Left colon (tissue), 2 donors: ENCODE measurements around the gene OR4K14. TPM values are rescaled to one million over a fixed set of nuclear protein-coding genes. Genes with fewer than 3 reads are reported as not detected.
"Not testable (repeated sequence)": the region's sequence is repeated elsewhere in the genome, so short reads cannot be mapped to it uniquely, and the experiment has no call there.

Experiments used
- ATAC-seq: fragments of 200-7000 bp; cut with Tn5 transposase; one replicate; pipeline ENCODE4 v1.9.1; 2020; ENCODE audit warnings: mild to moderate bottlenecking, moderate library complexity
- DNase-seq, 2 donors: peaks; one replicate each; pipeline ENCODE4 v3.0.0-alpha.2; 2020
- intact Hi-C, 2 donors: fragments of 100-400 bp; cut with DNase I in 1 of 2; cut with micrococcal nuclease in 1 of 2; formaldehyde crosslinking; loops; one replicate each; pipeline versions ENCODE4 v1.11.2 to v1.14.0; 2022; cut with DNase I, micrococcal nuclease
- long read RNA-seq: library from polyadenylated mRNA; unstranded; transcript quantifications from one replicate; pipeline ENCODE4 v2.0.0, GENCODE V29; 2021
- total RNA-seq, 2 donors: library from RNA; stranded (reverse); fragmentation: NEBNext Ultra II Directional; extraction: Animal tissue kit (Norgen Biotek cat#: 25700); gene quantifications; one replicate each; pipeline ENCODE4 v1.2.1, GENCODE V29; 2021
- donor health status: DM: no; HTN: no; CAD: no.
- donor health status: DM: yes; HTN: yes; CAD: no.

OR4K14 gene, protein sequence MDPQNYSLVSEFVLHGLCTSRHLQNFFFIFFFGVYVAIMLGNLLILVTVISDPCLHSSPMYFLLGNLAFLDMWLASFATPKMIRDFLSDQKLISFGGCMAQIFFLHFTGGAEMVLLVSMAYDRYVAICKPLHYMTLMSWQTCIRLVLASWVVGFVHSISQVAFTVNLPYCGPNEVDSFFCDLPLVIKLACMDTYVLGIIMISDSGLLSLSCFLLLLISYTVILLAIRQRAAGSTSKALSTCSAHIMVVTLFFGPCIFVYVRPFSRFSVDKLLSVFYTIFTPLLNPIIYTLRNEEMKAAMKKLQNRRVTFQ
- not detected for total RNA-seq
- long read RNA-seq, result 0 reads

DNA sequence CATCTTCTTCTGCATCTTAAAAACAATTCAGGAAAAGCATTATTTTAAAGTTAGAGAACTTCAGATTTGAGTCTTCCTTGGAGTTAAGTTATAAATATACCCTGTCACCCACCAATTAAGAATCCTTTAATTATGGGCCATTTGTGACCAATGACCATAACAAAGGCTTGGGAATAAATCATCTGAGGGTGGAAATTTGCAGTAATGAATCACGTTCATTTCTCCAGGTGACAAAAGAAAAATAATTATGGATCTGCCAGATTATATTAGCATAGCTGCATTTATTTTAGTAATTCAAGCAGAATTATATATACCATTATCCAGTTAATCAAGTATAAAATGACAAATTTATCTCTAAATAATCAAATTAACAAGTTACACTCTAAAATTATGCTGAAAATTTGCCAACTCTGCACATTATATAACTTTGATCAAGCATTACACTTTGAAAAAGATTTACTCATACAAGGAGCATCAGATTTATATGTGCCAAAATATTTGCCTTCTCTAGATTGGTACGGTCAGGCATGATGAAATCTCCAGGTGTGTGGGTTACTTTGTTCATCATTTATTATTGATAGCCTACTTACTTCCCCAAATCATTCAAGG is at the start of gene OR4K14:
OR4K14 (minus strand) TSS at position 51 of the 609 bp plus-strand sequence. CDS start 4,114 bp downstream, outside the sequence.
- ATAC-seq, result no peak
- intact Hi-C loops, result no loop called here
- no peak for DNase-seq

DNA sequence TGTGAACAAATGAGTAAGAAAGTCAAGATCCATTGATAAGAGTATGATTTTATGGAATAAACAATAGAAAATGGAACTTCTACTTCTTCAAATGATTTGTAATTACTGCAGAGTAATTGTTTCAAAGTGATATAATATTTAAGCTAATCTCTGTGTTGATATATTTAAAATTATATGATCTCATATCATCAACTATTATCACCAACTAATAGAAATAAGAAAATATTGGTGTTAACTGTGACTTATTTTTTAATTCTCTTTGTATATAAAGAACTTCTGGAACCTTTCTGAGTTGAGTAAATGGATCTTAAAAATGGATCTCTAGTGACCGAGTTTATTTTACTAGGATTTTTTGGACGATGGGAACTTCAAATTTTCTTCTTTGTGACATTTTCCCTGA is 40.6 kb upstream of the OR4K14 start, which contains the start of gene OR4L1:
OR4L1 (plus strand) TSS at position 301 of the 400 bp plus-strand sequence; CDS start at position 301, 0 bp downstream.
- DNase-seq, result no peak
- ATAC-seq, result no peak
- intact Hi-C loops, result no loop called here

DNA sequence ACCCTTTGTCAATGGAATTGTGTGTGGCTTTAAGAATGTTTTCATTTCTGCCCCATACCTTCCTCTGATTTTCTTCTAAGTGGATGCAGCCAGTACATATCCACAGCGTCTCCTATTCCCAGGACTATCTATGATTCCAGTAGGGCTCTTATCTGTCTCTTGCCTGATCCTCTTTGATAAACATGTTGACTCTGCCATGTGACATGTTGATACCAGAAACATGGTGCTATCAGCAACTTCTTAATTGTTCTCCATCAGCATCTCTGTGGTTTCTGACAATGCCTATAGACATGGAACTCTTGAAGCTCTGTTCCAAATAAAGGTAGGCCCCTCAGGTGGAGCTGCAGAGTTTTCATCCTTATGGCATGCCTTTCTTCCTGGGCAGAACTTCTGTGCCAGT is 29.1 kb upstream of the OR4K14 start:
- ATAC-seq (no peak), DNase-seq (no peak)
- intact Hi-C loops, result no loop called here

DNA sequence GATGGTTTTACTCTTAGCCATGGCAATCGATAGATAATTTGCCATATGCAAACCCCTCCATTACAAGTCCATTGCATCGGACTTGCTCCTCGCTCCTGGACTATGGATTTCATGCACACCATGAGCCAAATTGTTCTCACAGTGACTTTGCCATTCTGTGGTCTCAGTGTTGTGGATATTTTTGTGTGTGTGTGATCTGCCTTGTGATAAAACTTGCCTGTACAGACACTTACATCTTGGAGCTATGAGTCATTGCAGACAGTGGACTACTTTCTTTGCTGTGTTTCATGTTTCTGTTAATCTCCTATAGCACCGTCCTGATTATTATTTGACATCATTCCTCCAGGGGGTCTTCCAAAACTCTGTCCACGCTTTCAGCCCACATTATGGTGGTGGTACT is 25.1 kb upstream of the OR4K14 start:
- intact Hi-C loops, result no loop called here
- DNase-seq (no peak), ATAC-seq (no peak)

DNA sequence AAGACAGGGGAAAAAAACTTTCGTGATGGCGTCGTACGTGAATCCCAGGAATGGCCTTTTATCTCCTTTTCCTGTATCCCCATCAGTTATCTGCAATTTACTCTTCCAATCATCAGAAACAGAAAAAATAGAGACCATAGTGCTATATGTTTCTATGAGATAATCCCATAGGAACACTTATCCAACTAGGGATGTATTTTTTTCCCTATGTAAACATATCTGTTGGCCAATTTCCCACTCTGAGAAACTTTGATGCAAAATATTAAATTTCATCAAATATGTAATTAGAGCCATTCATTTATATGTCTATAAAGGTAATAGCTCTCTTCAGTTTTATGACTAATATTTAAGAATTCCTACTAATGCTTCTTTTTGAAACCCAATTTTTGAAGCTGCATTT is 16.8 kb upstream of the OR4K14 start, which contains the start of gene OR4K13:
OR4K13 (minus strand) TSS at position 101 of the 400 bp plus-strand sequence. CDS start 1,280 bp downstream, outside the sequence.
- ATAC-seq, result no peak
- intact Hi-C loops, result no loop called here
- no peak for DNase-seq

DNA sequence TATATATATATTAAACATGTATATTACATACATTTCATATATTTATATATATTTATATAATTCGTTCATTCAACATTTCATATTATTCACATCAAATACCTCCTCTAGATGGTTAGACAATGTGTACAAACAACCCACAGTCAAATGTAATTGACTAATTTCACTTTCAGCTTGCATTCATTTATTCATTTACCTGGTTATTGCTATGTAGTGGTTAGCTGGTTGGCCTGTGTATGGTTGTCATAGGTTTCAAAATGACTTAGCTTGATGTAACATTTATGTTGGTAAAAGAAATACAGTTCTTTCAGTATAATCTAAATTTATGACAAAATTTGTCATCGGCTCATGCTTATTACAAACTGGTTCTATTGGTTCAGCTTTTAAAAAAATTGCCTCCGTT is 16.3 kb upstream of the OR4K14 start:
- DNase-seq (no peak), ATAC-seq (no peak)
- intact Hi-C loops, result no loop called here

DNA sequence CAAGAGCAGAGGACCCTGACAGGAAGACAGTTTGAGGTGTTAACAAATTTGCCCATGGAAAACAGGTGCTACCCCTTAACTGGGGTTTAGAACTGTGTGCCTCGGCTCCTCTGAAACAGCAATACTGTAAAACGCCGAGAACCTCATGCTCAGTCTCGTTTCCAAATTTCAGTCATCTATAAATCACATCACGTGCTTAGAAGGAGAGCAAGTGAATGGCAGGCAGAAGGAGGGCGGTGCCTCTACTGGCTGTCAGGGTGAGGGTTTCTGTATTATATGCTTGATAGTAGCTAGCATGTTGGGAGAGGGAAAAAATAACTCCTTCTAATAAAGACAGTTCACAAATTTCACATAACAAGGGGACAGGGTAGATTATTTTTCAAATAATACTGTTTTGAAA is 12.0 kb upstream of the OR4K14 start:
- ATAC-seq, result no peak
- intact Hi-C loops, result no loop called here
- no peak for DNase-seq

DNA sequence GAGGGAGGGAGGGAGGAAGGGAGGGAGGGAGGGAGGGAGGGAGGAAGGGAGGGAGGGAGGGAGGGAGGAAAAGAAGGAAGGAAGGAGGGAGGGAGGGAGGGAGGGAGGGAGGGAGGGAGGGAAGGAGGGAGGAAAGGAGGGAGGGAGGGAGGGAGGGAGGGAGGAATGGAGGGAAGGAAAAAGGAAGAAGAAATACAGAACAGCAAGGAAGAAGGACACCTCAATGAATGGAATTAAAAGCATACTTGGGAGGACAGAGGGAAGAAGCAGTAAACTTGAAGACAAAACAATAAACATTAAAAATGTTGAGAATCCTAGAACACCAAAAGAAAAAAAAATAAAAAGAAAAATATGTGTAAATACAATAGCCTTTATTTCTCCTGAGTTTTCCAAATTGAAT is 11.0 kb downstream of the OR4K14 start:
- no peak for DNase-seq
- no peak for ATAC-seq
- intact Hi-C loops, result no loop called here

DNA sequence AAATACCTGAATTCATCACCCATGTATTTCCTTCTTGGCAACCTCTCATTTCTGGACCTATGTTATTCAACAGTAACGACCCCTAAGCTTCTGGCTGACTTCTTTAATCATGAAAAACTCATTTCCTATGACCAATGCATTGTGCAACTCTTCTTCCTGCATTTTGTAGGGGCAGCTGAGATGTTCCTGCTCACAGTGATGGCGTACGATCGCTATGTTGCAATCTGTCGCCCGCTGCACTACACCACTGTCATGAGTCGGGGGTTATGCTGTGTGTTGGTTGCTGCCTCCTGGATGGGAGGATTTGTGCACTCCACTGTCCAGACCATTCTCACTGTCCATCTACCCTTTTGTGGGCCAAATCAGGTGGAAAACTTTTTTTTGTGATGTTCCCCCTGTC is 16.8 kb downstream of the OR4K14 start:
- ATAC-seq (no peak), DNase-seq (no peak)
- intact Hi-C loops, result no loop called here

DNA sequence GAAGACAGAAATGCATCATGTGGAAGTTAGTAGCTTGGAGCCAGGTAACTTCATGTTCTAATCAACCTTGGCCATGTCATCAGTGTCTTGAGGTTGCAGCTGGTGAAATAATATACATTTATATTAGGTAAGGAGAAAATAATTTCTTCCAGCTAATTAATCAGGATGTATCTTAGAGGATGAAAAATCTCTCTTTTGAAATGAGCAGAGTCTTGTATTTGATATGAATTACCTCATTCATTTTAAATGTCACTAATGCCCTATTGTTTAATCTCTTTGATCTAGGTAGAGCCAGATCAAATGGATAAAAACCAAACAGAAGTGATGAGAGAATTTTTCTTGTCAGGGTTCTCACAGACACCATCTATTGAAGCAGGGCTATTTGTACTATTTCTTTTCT is 17.2 kb downstream of the OR4K14 start, which contains the start of gene OR4Q2:
OR4Q2 (plus strand) TSS at position 301 of the 400 bp plus-strand sequence.
- ATAC-seq, result no peak
- no peak for DNase-seq
- intact Hi-C loops, result no loop called here

DNA sequence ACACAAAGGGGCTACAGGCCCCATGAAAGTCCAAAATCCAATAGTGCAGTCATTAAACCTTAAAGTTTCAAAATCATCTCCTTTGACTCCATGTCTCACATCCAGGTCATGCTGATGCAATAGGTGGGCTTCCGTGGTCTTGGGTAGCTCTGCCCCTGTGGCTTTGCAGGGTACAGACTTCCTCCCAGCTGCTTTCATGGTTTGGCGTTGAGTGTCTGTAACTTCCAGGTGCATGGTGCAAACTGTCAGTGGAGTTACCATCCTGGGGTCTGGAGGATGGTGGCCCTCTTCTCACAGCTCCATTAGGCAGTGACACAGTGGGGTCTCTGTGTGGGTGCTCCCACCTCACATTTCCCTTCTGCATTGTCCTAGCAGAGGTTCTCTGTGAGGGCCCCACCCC is 25.7 kb downstream of the OR4K14 start:
- intact Hi-C loops, result no loop called here
- ATAC-seq (no peak), DNase-seq (no peak)

DNA sequence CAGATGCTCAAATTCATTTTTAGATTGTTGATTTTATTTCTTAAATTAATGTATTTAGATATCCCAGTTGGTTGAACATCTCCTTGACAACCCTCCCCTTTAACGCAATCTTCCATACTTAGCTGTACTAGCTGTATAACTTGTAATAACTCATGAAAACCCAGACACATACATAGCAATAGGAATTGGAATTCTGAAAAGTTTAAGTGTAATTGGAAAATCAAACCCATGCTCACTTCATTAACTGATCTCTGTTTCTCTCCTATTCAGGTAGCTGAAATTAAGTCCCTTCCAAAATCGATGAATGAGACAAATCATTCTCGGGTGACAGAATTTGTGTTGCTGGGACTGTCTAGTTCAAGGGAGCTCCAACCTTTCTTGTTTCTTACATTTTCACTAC is 43.8 kb downstream of the OR4K14 start, which contains the start of gene OR4K15:
OR4K15 (plus strand) TSS at position 301 of the 400 bp plus-strand sequence; CDS start at position 301, 0 bp downstream.
- no peak for ATAC-seq
- intact Hi-C loops, result no loop called here
- no peak for DNase-seq

DNA sequence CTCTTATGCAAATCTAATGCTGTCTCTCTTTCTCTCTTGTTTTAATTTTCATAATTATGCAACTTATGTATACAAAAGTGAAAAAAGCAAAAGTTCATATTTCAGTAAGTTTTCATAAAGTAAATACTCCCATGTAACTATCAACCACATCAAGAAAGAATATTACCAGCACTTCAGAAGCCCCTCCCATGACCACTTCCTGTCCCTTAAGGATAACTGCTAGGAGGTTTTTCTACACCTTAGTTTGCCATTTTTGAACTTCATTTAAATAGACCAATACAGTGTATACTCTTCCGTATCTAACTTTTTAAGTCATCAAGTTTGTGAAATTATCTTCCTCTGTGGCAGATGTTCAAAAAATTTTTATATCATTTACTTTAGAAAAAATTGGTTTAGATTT is 44.3 kb downstream of the OR4K14 start:
- DNase-seq (no peak), ATAC-seq (no peak)
- intact Hi-C loops, result no loop called here

DNA sequence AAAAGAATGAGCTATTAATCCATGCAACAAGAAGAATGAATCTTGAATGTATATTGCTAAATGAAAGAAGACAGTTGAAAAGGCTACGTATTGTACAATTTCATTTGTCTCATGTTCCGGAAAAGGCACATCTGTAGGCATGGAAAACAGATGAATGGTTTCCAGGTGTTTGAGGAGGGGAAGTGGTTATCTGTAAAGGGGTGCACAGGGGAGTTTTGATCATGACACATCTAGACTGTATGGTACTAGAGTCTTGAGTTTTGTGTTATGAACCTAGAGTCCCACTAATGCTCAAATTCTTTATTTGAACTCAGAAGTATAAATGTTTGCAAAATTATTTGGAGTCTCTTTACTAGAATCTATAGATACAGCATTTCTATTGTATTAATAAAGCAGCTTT is 49.4 kb downstream of the OR4K14 start:
- DNase-seq, intact Hi-C loops, ATAC-seq: not testable (repeated sequence)

Other genes starting within 250 kb of the OR4K14 start
- not detected for gene OR4M1, start 245.8 kb downstream of the OR4K14 start, total RNA-seq
- gene OR4N2, start 215.5 kb downstream of the OR4K14 start, total RNA-seq, result not detected
- not detected for gene OR4K2, start 144.2 kb downstream of the OR4K14 start, total RNA-seq
- gene OR4K5, start 98.7 kb downstream of the OR4K14 start, total RNA-seq, result not detected
- not detected for gene OR4K1, start 88.4 kb downstream of the OR4K14 start, total RNA-seq
- not detected for gene OR4K15, start 43.7 kb downstream of the OR4K14 start, total RNA-seq
- gene OR4Q2, start 17.1 kb downstream of the OR4K14 start, total RNA-seq, result not detected
- not detected for gene OR4K13, start 16.7 kb upstream of the OR4K14 start, total RNA-seq
- not detected for gene OR4L1, start 40.7 kb upstream of the OR4K14 start, total RNA-seq
- not detected for gene OR4K17, start 91.4 kb upstream of the OR4K14 start, total RNA-seq
- gene OR4N5, start 119.5 kb upstream of the OR4K14 start, total RNA-seq, result not detected
- not detected for gene OR11G2, start 171.6 kb upstream of the OR4K14 start, total RNA-seq
- gene OR11H6, start 204.4 kb upstream of the OR4K14 start, total RNA-seq, result not detected
- gene OR11H7, start 209.7 kb upstream of the OR4K14 start, total RNA-seq, result not detected
- not detected for gene OR11H4, start 220.0 kb upstream of the OR4K14 start, total RNA-seq